Uterus (tissue), 2 donors: ENCODE results near the gene OR51B4.

Experiments used
- CTCF ChIP-seq, 4 experiments: fragments of 200-600 bp in 2 of 4; fragments of 450-650 bp in 2 of 4; sonication (generic) in 2 of 4; IDR thresholded peaks; one replicate each; pipeline ENCODE4 v1.5.1; 2016 to 2019; ENCODE audit warnings: antibody characterized with exemption in 4 of 4, mild to moderate bottlenecking in 2 of 4, moderate library complexity in 1 of 4
- POLR2A ChIP-seq, 2 donors: fragments of 450-650 bp; IDR thresholded peaks; one replicate each; pipeline ENCODE4 v1.6.1; 2016; ENCODE audit warnings: antibody characterized with exemption in 2 of 2, mild to moderate bottlenecking in 1 of 2, moderate library complexity in 1 of 2

- no peak for TF ChIP-seq CTCF (IDR thresholded peaks at IDR 0.05)
- TF ChIP-seq POLR2A (IDR thresholded peaks at IDR 0.05) = no peak
These were observed 11.6 kb downstream of the OR51B4 start for GRCh38 chr11:5290106-5290505.
